NCI-H1092 treated with DMSO at 0.1 percent for 48 hours (cell line): ENCODE results near the gene HNRNPR.

Source experiments
- DNase-seq: peaks from one replicate; lab custom pipeline; 2025; lab: John Stamatoyannopoulos, UW

Gene HNRNPR

GRCh38 chr1:23369335-23370013, 25.4 kb upstream of the HNRNPR start, which contains the start of gene ZNF436:
Gene ZNF436 (minus strand): TSS chr1:23369836. CDS start chr1:23368005, 1,831 bp downstream.
- DNase-seq = peak; percentile 87

- DNase-seq = peak; percentile 94
Measured at GRCh38 chr1:23368562-23369334, 24.7 kb upstream of the HNRNPR start.

DNA sequence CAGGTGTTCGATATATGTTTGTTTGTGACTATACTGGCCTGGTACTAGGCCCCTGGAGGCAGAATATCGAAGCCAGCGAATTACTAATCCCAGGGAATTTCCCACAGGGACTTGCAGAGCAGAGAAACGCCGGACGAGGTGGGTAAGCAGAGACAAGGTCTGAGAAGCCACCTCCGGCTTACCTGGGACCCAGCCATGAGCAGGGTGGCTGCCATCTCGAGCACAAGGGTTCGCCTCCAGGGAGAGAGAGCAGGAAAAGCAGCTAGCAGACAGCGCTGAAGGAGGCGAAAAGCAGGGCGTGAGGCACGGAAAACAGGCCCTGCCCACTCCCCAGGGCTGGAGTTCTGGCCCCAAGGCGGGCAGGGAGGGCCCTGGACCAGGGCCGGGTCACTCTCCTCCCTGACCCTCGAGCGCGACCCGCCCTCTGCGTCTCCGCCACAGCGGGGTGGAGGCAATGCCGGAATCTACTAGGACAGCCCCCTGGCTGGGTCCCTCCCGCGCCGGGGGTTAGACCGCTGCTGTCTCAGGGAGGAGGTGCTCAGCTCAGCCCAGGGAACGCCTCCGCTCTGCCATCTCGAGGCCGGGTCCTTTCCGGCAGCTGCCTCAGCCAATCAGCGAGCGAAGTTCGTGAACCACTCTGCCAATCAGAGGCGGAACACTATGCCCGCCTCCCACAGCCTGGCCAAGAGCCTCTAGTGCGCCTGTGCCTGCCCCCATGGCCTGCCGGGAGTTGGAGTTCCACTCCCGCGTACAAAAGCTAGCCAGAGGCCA, 23.9 kb upstream of the HNRNPR start:
- DNase-seq = peak; percentile 100

- no peak for DNase-seq
Measured at GRCh38 chr1:23367451-23367790, 23.3 kb upstream of the HNRNPR start.

GRCh38 chr1:23366598-23366997, 22.5 kb upstream of the HNRNPR start:
- DNase-seq = no peak

DNA sequence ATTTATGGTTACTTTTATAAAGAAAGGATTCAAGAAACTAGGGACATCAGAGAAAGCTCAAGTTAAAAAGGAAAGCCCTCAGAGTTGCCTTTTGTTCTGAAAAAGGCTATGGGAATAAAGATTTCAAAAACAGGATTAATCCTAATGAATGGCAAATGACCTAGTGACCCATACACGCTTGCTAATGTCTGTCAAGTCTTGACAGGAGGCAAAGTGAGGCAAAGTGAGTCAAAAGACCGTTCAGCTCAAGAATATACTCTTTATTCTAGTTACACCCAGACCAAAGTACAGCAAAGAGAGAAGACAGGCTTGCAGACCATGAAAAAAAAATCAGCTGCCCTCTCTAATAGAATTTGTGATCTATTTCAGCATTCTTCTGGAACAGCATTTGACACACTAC, 22.1 kb upstream of the HNRNPR start:
- DNase-seq = no peak

DNA sequence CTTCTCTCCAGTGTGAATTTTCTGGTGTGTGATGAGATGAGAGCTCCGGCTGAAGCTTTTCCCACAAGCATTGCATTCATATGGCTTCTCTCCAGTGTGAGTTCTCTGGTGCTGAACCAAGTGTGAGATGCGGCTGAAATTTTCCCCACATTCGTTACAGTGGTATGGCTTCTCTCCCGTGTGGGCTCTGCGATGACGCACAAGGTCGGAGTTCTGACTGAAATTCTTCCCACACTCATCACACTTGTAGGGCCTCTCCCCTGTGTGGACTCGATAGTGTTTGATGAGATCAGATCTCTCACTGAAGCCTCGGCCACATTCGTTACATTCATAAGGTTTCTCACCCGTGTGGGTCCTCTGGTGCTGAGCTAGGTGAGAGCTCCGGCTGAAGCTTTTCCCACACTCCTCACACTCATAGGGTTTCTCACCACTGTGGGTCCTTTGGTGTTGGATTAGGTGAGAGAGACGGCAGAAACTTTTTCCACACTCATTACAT, 18.2 kb upstream of the HNRNPR start:
- no peak for DNase-seq

- DNase-seq = no peak
Measured at GRCh38 chr1:23358310-23358875, 14.3 kb upstream of the HNRNPR start.

DNA sequence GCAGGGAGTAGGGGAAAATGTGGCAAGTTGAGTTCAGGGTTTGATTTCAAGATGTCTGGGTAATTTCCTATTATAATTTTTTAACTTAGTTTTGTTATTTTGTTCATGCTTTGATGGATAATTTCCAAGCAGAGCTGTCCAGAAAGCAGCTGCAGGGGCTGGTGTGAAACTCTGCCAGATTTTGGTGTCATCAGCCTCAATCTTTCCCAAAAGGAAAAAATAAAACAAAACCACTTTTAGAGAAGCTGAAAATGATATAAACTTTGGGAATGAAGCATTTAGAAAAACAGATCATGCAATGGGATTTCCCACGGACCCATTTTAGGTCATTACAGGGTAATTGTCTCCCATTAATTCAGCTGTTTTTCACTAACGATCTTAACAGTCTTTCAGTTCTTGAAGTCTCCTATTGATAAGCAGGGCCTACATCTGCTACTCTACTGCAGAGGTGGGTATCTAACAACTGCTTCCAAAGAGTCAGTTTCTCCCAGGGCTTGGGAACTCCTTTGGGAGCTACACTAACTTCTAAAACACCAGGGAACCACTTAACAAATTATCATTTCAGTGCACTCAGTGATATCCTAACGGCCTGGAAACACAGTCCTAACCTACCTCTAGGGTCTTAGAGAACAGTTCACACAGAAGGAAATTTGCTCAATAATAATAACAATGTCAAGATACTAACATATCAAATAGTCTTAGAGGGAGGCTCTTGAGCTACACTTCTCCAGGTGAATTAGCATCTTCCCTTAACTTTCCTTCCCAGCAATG, 13.2 kb upstream of the HNRNPR start:
- DNase-seq = no peak

DNA sequence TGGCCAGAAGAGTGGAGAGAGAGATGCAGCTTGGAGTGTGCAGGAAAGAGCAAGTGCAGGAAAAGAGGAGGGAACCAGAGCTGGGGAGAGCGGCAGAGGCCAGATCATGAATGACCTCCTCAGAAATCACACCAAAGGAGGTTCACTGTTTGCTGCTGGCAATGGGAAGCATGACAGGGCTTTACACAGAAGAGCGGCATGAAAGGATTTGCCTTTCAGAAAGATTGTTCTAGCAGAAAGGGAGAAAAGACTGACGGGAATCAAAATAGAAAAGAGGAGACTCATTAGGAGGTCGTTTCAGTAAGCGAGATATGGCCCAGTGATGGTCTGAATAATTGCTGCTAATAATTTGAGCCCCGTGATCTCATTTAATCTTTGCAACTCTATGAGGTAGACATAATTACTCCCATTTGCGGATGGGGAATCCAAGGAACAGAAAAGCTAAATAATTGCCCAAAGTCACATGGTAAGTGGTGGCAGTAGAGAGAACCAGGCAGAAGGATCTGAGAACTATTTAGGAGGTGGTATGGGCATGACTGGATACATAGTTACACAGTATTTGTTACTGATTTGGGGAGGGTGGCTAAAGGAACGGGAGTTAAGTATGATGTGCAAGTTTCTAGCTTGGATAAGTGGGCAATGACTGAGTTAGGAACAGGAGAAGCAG, 12.5 kb upstream of the HNRNPR start:
- no peak for DNase-seq

DNA sequence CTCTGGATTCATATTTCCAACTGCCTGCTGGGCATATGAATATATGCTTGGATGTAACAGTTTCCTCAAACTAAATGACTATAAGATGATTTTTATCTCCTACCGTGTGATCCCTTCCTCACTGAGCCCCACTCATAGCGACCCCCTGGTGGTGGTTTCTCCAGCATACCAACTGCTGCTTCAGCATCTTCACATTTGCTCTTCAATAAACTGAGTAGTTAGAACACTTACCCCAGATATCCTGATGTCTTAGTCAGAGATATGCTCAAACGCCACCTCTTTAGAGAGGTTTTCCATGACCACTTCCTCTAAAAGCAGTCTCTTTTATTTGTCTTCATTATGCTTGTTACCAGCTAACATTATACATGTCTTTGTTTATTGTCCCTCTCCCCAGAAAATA, 10.2 kb upstream of the HNRNPR start:
- DNase-seq = no peak

DNA sequence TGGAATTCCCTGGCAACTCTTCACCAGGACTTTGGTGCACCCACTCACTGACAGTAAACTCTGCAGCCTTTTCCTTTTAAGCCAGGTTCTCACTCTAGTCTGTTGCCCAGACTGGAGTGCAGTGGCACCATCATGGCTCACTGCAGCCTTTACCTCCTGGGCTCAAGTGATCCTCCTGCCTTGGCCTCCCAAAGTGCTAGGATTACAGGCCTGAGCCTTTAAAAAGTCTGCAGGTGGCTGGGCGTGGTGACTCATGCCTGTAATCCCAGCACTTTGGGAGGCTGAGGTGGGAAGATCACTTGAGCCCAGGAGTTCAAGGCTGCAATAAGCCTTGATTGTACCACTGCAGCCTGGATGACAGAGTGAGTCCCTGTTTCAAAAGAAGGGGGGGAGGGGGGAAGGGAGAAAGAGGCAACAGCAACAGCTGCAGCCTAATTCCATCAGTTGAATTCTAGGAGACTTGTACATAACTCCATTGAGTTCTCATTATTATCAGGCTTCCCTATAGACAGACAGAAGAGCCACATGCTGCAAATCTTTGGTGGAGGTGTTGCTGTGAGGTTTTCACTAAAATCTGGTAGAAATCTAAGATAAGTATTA, 8.1 kb upstream of the HNRNPR start:
- no peak for DNase-seq

DNA sequence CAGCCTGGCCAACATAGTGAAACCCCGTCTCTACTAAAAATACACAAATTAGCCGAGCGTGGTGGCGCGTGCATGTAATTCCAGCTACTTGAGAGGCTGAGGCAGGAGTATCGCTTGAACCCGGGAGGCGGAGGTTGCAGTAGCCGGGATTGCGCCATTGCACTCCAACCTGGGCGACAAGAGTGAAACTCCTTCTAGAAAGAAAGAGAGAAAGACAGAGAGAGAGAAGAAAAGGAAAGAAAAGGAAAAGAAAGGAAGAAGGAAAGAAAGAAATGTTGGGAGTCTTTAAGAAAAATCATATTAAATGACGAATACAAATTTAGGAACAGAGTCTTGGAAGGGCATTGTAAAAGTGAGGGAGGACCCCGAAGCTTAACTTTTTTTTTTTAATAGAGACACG, 1.8 kb upstream of the HNRNPR start:
- DNase-seq = no peak

GRCh38 chr1:23344987-23345472, 946 bp upstream of the HNRNPR start:
- DNase-seq = peak; percentile 77

- peak; percentile 50 for DNase-seq
Measured at GRCh38 chr1:23343221-23344110, 618 bp downstream of the HNRNPR start.

GRCh38 chr1:23341931-23342692, 2.0 kb downstream of the HNRNPR start:
- DNase-seq = no peak

DNA sequence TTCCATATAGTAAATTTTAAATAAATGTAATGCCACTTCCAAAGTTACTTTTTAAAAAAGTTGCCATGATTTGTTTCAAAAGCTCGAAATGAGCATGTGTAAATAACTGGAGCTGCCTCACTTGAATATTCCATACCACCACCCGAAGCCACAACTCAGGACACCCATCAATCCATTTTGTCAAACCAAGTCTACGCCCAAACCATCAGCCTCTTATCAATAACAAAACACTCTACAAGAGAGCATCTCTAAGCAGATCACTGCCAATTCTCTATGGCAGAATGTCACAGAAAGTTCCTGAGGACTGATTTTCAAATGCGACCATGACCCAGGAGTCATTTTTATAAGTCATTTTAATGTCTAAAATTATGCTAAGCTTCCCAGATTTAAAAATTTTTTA, 4.5 kb downstream of the HNRNPR start:
- DNase-seq = no peak

DNA sequence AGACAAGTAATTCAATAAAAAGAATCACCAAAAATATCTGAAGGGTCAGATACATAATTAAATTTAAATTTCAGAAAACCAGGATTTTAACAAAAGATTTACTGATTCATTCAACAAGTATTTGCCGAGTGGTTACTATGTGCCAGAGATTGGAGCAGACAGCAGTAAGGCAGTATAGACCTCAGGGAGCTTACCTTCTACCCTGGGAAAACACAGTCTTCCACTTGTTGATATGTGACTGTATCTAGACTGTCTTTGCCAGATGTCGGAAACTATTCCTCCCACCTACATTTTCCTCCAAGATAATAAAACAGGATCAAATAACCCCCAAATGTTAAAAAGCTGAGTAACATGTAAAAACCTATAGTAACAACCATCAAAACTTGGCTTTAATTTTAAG, 6.2 kb downstream of the HNRNPR start:
- DNase-seq = no peak

GRCh38 chr1:23331713-23332112, 12.4 kb downstream of the HNRNPR start:
- DNase-seq = no peak
